Lower lobe of right lung (tissue), 2 donors: ENCODE data around the gene PAIP1. TPM values are rescaled to one million over a fixed set of nuclear protein-coding genes. Genes with fewer than 3 reads are reported as not detected.

Experiments used
- ATAC-seq, 2 donors: fragments of 200-7000 bp; cut with Tn5 transposase; one replicate each; pipeline ENCODE4 v1.9.1; 2020 to 2022; ENCODE audit warnings: mild to moderate bottlenecking in 2 of 2, moderate library complexity in 2 of 2
- DNase-seq: peaks from one replicate; pipeline ENCODE4 v3.0.0-alpha.2; 2020
- H3K27ac ChIP-seq: fragments of 200-600 bp; one replicate; pipeline ENCODE4 v1.8.0; 2022
- H3K27me3 ChIP-seq: fragments of 200-600 bp; one replicate; pipeline ENCODE4 v1.8.0; 2022; ENCODE audit warnings: low read depth
- H3K36me3 ChIP-seq: fragments of 200-600 bp; one replicate; pipeline ENCODE4 v1.8.0; 2022; ENCODE audit warnings: mild to moderate bottlenecking
- H3K4me1 ChIP-seq: fragments of 200-600 bp; one replicate; pipeline ENCODE4 v1.8.0; 2022
- H3K4me3 ChIP-seq: fragments of 200-600 bp; one replicate; pipeline ENCODE4 v1.8.0; 2022; ENCODE audit warnings: mild to moderate bottlenecking
- H3K9me3 ChIP-seq: fragments of 200-600 bp; one replicate; pipeline ENCODE4 v1.8.0; 2022
- CTCF ChIP-seq: fragments of 200-600 bp; IDR thresholded peaks from one replicate; pipeline ENCODE4 v1.8.0; 2022; ENCODE audit warnings: antibody characterized with exemption, mild to moderate bottlenecking
- intact Hi-C: fragments of 100-400 bp; cut with DNase I; formaldehyde crosslinking; loops from one replicate; pipeline ENCODE4 v1.11.0; 2022
- total RNA-seq: library from RNA; stranded (reverse); fragmentation: NEBNext Ultra II Directional; extraction: Animal tissue kit (Norgen Biotek cat#: 25700); gene quantifications from one replicate; pipeline ENCODE4 v1.2.1, GENCODE V29; 2021
- donor health status: DM: no; HTN: yes; CAD: no; lungs with severe emphysema.

The PAIP1 gene
- total RNA-seq, 1 donor from 2014 or later = 71.9 TPM

GRCh38 chr5:43573058-43573457 is 16.2 kb upstream of the PAIP1 start:
- no peaks in the 10 kb centered on the region for H3K9me3 ChIP-seq
- no peaks in the 10 kb centered on the region for H3K36me3 ChIP-seq
- DNase-seq = no peak
- no peak for TF ChIP-seq CTCF
- peaks cover 9% of the 10 kb centered on the region for H3K4me1 ChIP-seq
- no peak overlapping the region for H3K4me3 ChIP-seq
- no peaks in the 10 kb centered on the region for H3K27me3 ChIP-seq
- intact Hi-C loops = no loop called here
- no peak overlapping the region for H3K27ac ChIP-seq
- ATAC-seq = no peak

GRCh38 chr5:43572357-43572756 is 15.5 kb upstream of the PAIP1 start:
- no peaks in the 10 kb centered on the region for H3K36me3 ChIP-seq
- no peaks in the 10 kb centered on the region for H3K27me3 ChIP-seq
- H3K4me1 ChIP-seq = peaks cover 9% of the 10 kb centered on the region
- no peak overlapping the region for H3K4me3 ChIP-seq
- no peak for TF ChIP-seq CTCF
- no peak overlapping the region for H3K27ac ChIP-seq
- DNase-seq (no peak), ATAC-seq (peak in 1 of 2 donors; percentile 47)
- no peaks in the 10 kb centered on the region for H3K9me3 ChIP-seq
- intact Hi-C loops = no loop called here

GRCh38 chr5:43571237-43571636 is 14.4 kb upstream of the PAIP1 start:
- no peaks in the 10 kb centered on the region for H3K27me3 ChIP-seq
- peak overlapping the region; percentile 7 for H3K27ac ChIP-seq
- peak overlapping the region; percentile 7 for H3K4me3 ChIP-seq
- no peaks in the 10 kb centered on the region for H3K9me3 ChIP-seq
- ATAC-seq (peak in 1 of 2 donors; percentile 61), DNase-seq (no peak)
- intact Hi-C loops = no loop called here
- no peaks in the 10 kb centered on the region for H3K36me3 ChIP-seq
- no peak for TF ChIP-seq CTCF
- peaks cover 9% of the 10 kb centered on the region for H3K4me1 ChIP-seq

GRCh38 chr5:43570450-43571158 is 13.7 kb upstream of the PAIP1 start:
- DNase-seq = no peak
- Histone ChIP-seq H3K27me3 (no peaks in the 10 kb centered on the region), H3K9me3 (no peaks in the 10 kb centered on the region), H3K4me1 (peaks cover 9% of the 10 kb centered on the region), H3K4me3 (no peak overlapping the region), H3K27ac (peak overlapping the region; percentile 7), H3K36me3 (no peaks in the 10 kb centered on the region)
- intact Hi-C loops = no loop called here
- no peak for ATAC-seq
- TF ChIP-seq CTCF = no peak

- ATAC-seq (no peak), DNase-seq (no peak)
- H3K9me3 ChIP-seq = no peaks in the 10 kb centered on the region
- H3K4me1 ChIP-seq = peaks cover 9% of the 10 kb centered on the region
- H3K27me3 ChIP-seq = no peaks in the 10 kb centered on the region
- H3K4me3 ChIP-seq = no peak overlapping the region
- TF ChIP-seq CTCF = no peak
- no peaks in the 10 kb centered on the region for H3K36me3 ChIP-seq
- H3K27ac ChIP-seq = no peak overlapping the region
- intact Hi-C loops = no loop called here
Measured at GRCh38 chr5:43569236-43569746, 12.4 kb upstream of the PAIP1 start.
